HepG2 (cell line): ENCODE results near the gene SF3A2. TPM values are rescaled to one million over a fixed set of nuclear protein-coding genes. Genes with fewer than 3 reads are reported as not detected.

ENCODE experiments used
- AGO2 ChIP-seq: fragments of 200-400 bp; formaldehyde crosslinking; optimal IDR thresholded peaks from 2 replicates; pipeline ENCODE3; 2017; ENCODE audit warnings: mild to moderate bottlenecking, low read depth, low read length, moderate library complexity
- CBX1 ChIP-seq: IDR thresholded peaks from one replicate; pipeline ENCODE4 v1.6.1; 2016; ENCODE audit warnings: antibody characterized with exemption, low read depth
- DNMT1 ChIP-seq: sonication (generic); formaldehyde crosslinking; IDR thresholded peaks from 2 replicates; pipeline ENCODE4 v1.5.1; 2020; ENCODE audit warnings: mild to moderate bottlenecking, missing genetic modification reagents
- GABPA ChIP-seq, 2 experiments: IDR thresholded peaks; 2 replicates each; pipeline ENCODE4 v1.6.1; 2011 to 2016; ENCODE audit warnings: low read depth in 2 of 2, low read length in 1 of 2, missing biosample characterization in 1 of 2, missing genetic modification characterization in 1 of 2
- GATA4 ChIP-seq: sonication (generic); IDR thresholded peaks from 2 replicates; pipeline ENCODE4 v1.6.1; 2016; ENCODE audit warnings: antibody characterized with exemption, low read depth, borderline replicate concordance
- KDM4B ChIP-seq: sonication (generic); formaldehyde crosslinking; IDR thresholded peaks from 2 replicates; pipeline ENCODE4 v1.4.0; 2020; ENCODE audit warnings: missing genetic modification reagents
- MAF1 ChIP-seq: sonication (generic); formaldehyde crosslinking; IDR thresholded peaks from 2 replicates; pipeline ENCODE4 v1.5.0; 2020; ENCODE audit warnings: missing genetic modification reagents, borderline replicate concordance
- MEIS1 ChIP-seq: sonication (generic); formaldehyde crosslinking; IDR thresholded peaks from 2 replicates; pipeline ENCODE4 v1.9.0; 2021; ENCODE audit warnings: mild to moderate bottlenecking, missing genetic modification reagents, moderate library complexity, borderline replicate concordance
- MTF2 ChIP-seq: sonication (generic); formaldehyde crosslinking; IDR thresholded peaks from 2 replicates; pipeline ENCODE4 v1.5.0; 2020; ENCODE audit warnings: missing genetic modification reagents, borderline replicate concordance
- NCOA5 ChIP-seq: sonication (generic); formaldehyde crosslinking; IDR thresholded peaks from 2 replicates; pipeline ENCODE4 v1.4.0; 2020; ENCODE audit warnings: missing genetic modification reagents
- PHF21A ChIP-seq: sonication (generic); formaldehyde crosslinking; IDR thresholded peaks from 2 replicates; pipeline ENCODE4 v1.5.0; 2020; ENCODE audit warnings: mild to moderate bottlenecking, missing genetic modification reagents
- SMARCE1 ChIP-seq: fragments of 450-650 bp; IDR thresholded peaks from 2 replicates; pipeline ENCODE4 v1.6.1; 2017; ENCODE audit warnings: borderline replicate concordance
- SNAPC4 ChIP-seq: sonication (generic); formaldehyde crosslinking; IDR thresholded peaks from 2 replicates; pipeline ENCODE4 v1.4.0; 2020; ENCODE audit warnings: mild to moderate bottlenecking, missing genetic modification reagents
- ZBTB49 ChIP-seq: sonication (generic); formaldehyde crosslinking; IDR thresholded peaks from 2 replicates; pipeline ENCODE4 v1.4.0; 2020; ENCODE audit warnings: missing genetic modification reagents, borderline replicate concordance
- ZFAT ChIP-seq: sonication (generic); formaldehyde crosslinking; conservative IDR thresholded peaks from 2 replicates; pipeline ENCODE4 v1.8.1; 2023; ENCODE audit warnings: missing genetic modification reagents, inconsistent platforms
- ZNF329 ChIP-seq: sonication (generic); formaldehyde crosslinking; IDR thresholded peaks from 2 replicates; pipeline ENCODE4 v1.9.0; 2021; ENCODE audit warnings: low read depth, mild to moderate bottlenecking, missing genetic modification reagents
- ZNF687 ChIP-seq: sonication (generic); formaldehyde crosslinking; IDR thresholded peaks from 2 replicates; pipeline ENCODE4 v1.5.1; 2020; ENCODE audit warnings: mild to moderate bottlenecking, missing genetic modification reagents, moderate library complexity
- ZNF776 ChIP-seq: sonication (generic); formaldehyde crosslinking; IDR thresholded peaks from 2 replicates; pipeline ENCODE4 v1.4.0; 2020; ENCODE audit warnings: mild to moderate bottlenecking, missing genetic modification reagents
- polyA plus RNA-seq, 8 experiments: library from polyadenylated mRNA; depleted of rRNA in 3 of 8; stranded (reverse) in 7 of 8; unstranded in 1 of 8; fragments of >200 nt; fragmentation: Illumina TruSeq in 4 of 8; extraction: Trizol in 4 of 8; gene quantifications; 2 replicates each; pipeline versions ENCODE4 v1.2.1 to v1.2.3, GENCODE V29; 2011 to 2016; ENCODE audit warnings: low read depth in 4 of 8, missing spikeins in 1 of 8, mixed read lengths in 1 of 8; ENCODE audit not compliant: insufficient read depth in 1 of 8
- total RNA-seq, 5 experiments: library from RNA; depleted of rRNA; stranded (reverse); fragments of >200 nt; fragmentation: Illumina TruSeq; extraction: Trizol; gene quantifications; 2 replicates each; pipeline ENCODE4 v1.2.3, GENCODE V29; 2016; ENCODE audit warnings: low read depth in 1 of 5

SF3A2 gene
- total and polyA plus RNA-seq, 2 of the 13 experiments (the other 11 are each of a cell fraction or from before 2014, with no cell fraction given), result 8.6 to 8.8 TPM

GRCh38 chr19:2254064-2254872 is 17.6 kb downstream of the SF3A2 start (continued):
- no peak for TF ChIP-seq ZBTB49
- no peak for TF ChIP-seq KDM4B (CRISPR knock-in tag)
- TF ChIP-seq SMARCE1, result no peak
- TF ChIP-seq NCOA5 (CRISPR knock-in tag), result no peak
- TF ChIP-seq MTF2 (CRISPR knock-in tag), result no peak
- no peak for TF ChIP-seq ZFAT (CRISPR knock-in tag)
- no peak for TF ChIP-seq MEIS1
- peak; percentile 40; the same call in 1 of the 2 replicates for TF ChIP-seq ZNF687 (CRISPR knock-in tag)
- TF ChIP-seq SNAPC4 (CRISPR knock-in tag), result no peak
- no peak for TF ChIP-seq ZNF329 (CRISPR knock-in tag)
- no peak for TF ChIP-seq ZNF776 (CRISPR knock-in tag)
- no peak for TF ChIP-seq DNMT1
- TF ChIP-seq MAF1 (CRISPR knock-in tag), result no peak
- TF ChIP-seq GATA4, result no peak
- no peak for TF ChIP-seq GABPA (IDR thresholded peaks at IDR 0.05; ENCODE audit: low read depth, low read length)
- no peak for TF ChIP-seq GABPA (CRISPR knock-in tag; IDR thresholded peaks at IDR 0.05; ENCODE audit: low read depth)
- no peak for TF ChIP-seq PHF21A (CRISPR knock-in tag)
- no peak for TF ChIP-seq CBX1
- TF ChIP-seq AGO2, result no peak
